GM10248 (cell line): ENCODE results near the gene PTPN3.
"Not testable (repeated sequence)": the region's sequence is repeated elsewhere in the genome, so short reads cannot be mapped to it uniquely, and the experiment has no call there.

Experiments used
- CTCF ChIA-PET: fragments of 300-600 bp; sonication (Branson Sonifier 250); formaldehyde crosslinking; extraction: SDS; loops from one replicate; lab custom pipeline; 2021; ENCODE audit warnings: antibody characterized with exemption; lab: Yijun Ruan, JAX
- POLR2A ChIA-PET: fragments of 350-650 bp; sonication (Branson Sonifier 250); formaldehyde crosslinking; extraction: SDS; loops from one replicate; lab custom pipeline; 2020; ENCODE audit warnings: antibody characterized with exemption; lab: Yijun Ruan, JAX
- DNase-seq: peaks from one replicate; pipeline ENCODE4 v3.0.0; 2012; ENCODE audit errors: extremely low spot score
- TF ChIP-seq, protein P1 (sequence below): IDR thresholded peaks from 2 replicates; pipeline ENCODE4 v1.5.1; 2012; ENCODE audit warnings: mild to moderate bottlenecking, low read depth; ENCODE audit errors: extremely low read depth, missing control alignments, control extremely low read depth

PTPN3 gene

DNA sequence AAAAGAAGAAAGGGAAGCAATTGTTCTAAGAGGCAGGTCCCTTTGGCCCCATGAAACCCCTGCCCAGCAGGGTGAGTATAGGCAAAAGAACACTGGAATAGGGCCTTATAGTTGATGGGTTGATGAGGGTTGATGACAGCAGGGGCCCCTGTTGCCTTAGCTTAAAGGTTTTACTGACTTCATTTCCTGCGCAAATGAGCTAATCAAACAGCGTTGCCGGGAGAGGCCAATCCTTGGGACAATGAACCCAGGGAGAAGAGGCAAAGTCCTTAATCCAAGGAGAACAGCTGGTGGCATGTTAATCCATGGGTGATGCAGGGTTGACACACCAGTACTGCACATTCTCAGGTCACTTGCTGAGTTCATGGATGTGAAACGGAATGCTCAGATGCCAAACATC lies 155.2 kb downstream of the PTPN3 start:
- ChIA-PET POLR2A (interaction anchor here (0.5 kb wide), 1 partner anchor 128 kb away, joined by 4 read pairs; no protein-coding TSS in a partner anchor), CTCF (interaction anchor here (1.5 to 1.6 kb wide), 3 partner anchors 18 to 62 kb away, joined by 3 to 5 read pairs (median 3); no protein-coding TSS in a partner anchor)
- TF ChIP-seq, protein P1, sequence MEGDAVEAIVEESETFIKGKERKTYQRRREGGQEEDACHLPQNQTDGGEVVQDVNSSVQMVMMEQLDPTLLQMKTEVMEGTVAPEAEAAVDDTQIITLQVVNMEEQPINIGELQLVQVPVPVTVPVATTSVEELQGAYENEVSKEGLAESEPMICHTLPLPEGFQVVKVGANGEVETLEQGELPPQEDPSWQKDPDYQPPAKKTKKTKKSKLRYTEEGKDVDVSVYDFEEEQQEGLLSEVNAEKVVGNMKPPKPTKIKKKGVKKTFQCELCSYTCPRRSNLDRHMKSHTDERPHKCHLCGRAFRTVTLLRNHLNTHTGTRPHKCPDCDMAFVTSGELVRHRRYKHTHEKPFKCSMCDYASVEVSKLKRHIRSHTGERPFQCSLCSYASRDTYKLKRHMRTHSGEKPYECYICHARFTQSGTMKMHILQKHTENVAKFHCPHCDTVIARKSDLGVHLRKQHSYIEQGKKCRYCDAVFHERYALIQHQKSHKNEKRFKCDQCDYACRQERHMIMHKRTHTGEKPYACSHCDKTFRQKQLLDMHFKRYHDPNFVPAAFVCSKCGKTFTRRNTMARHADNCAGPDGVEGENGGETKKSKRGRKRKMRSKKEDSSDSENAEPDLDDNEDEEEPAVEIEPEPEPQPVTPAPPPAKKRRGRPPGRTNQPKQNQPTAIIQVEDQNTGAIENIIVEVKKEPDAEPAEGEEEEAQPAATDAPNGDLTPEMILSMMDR, result no peak

DNA sequence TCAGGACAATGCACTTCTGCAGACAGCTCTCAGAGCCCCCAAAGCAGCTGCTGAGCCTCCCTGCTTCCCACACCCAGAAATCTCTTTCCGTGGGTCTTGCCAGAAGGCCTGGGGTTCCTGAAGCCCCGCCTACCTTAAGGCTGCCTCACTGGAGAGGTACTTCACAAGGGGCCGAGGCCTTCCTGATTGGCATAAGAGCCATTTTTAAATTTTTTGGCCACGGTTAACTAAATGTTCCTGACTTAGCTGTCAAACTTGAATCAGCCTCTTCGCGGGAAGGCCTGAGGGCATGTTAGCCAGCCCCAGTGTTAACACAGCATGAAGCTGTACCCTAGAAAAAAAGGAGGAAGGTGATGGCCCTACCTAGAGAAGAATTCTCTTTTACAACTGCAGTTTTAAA lies 156.5 kb downstream of the PTPN3 start:
- no peak for DNase-seq
- TF ChIP-seq, protein P1, result no peak
- POLR2A ChIA-PET, result no interaction called here
- CTCF ChIA-PET, result interaction anchor here (1.0 to 1.6 kb wide), 7 partner anchors 9 to 70 kb away, joined by 3 to 5 read pairs (median 3); no protein-coding TSS in a partner anchor

More for the DNA sequence above, 155.2 kb downstream of the PTPN3 start:
- DNase-seq, result no peak

DNA sequence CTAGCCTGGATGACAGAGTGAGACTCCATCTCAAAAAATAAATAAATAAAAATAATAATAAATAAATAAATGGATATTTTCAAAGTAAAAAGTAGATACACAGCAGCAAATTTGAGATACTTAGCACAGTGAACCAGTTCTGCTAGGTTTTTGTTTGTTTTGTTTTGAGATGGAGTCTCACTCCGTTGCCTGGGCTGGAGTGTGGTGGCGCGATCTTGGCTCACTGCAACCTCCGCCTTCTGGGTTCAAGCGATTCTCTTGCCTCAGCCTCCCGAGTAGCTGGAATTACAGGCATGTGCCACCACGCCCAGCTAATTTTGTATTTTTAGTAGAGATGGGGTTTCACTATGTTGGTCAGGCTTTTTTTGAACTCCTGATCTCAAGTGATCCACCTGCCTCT lies 157.1 kb downstream of the PTPN3 start:
- POLR2A ChIA-PET, DNase-seq: not testable (repeated sequence)
- CTCF ChIA-PET, result interaction anchor here (1.1 to 1.6 kb wide), 3 partner anchors 26 to 70 kb away, joined by 3 read pairs; no protein-coding TSS in a partner anchor

DNA sequence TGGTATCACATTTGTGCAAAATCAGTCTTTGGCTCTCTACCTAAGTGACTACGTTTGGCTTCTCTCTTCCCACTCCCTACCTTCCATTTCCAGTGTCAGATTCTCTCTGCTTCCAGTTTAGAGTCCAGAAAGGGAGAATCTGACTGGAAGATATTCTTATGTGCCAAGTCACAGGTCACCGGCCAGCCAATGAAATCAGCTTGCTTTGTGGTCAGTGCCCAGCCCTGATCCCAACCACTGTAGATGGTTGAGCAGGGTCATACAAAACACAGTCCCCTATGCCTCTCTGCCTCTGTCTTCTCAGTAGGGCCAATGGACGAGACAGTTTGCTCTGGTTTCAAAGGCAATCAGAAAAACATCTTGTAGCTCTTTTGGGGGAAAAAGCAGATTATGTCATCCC lies 161.7 kb downstream of the PTPN3 start:
- ChIA-PET CTCF (no interaction called here), POLR2A (no interaction called here)
- no peak for DNase-seq
- TF ChIP-seq, protein P1, result no peak

DNA sequence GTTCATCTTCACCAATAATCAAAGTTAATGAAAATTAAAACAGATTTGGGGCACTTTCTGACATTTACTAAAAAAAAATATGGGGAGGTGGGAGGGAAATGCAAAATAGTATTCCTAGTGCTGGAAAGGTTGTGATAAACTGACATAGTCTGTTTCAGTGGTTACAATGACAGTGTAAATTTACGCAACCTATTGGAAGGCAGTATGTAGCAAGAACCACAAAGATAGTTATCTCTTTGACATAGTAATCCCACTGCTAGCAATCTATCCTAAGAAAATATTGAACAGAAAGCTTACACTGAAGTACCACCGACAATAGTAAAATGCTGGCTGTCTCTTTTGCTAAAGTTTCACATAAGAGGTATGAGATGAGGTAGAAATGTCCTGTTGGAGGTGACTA lies 162.2 kb downstream of the PTPN3 start:
- no peak for DNase-seq
- TF ChIP-seq, protein P1, result no peak
- CTCF ChIA-PET, result no interaction called here
- POLR2A ChIA-PET, result no interaction called here

DNA sequence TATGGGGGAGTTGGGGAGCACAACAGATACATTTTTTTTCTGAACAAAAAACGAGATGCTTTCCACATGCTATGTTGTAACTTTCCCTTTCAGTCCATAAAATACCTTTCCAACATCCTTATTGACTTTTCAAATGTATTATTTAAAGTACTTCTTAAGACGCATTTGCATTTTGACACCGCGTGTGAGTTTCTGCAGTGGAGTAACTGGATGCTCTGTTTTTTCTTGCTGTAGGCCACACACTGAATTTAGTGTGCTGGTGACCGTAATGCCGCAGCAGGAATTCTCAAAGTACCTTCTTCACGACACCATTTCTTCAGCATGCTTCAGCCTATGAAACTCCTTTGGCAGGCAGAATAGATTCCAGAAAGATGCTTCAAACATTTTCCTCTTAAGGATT lies 163.0 kb downstream of the PTPN3 start:
- POLR2A ChIA-PET, result no interaction called here
- TF ChIP-seq, protein P1, result no peak
- CTCF ChIA-PET, result no interaction called here

DNA sequence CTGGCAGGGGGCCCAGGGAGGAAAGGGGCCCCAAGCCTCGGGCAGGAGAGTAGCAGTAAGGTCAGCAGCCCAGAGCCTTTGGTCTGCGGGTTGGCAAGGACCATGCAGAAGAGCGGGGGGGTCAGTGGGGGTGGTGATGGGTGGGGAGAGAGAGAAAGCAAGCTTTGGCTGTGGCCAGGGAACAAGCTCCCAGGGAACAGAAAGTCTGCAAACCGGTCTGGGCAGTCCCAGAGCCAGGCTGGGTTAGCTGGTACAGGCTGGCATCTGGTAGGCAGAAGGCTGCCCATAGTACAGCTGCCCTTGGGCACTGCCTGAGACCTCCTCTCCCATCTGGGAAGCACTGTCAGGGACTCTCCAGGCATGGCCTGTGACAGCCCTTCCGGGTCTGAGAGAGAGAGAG lies 166.8 kb downstream of the PTPN3 start:
- CTCF ChIA-PET, result interaction anchor here (0.7 kb wide), 1 partner anchor 138 kb away, joined by 3 read pairs; no protein-coding TSS in a partner anchor
- POLR2A ChIA-PET, result no interaction called here
- TF ChIP-seq, protein P1, result no peak
- DNase-seq, result no peak

More for the DNA sequence above, 163.0 kb downstream of the PTPN3 start:
- DNase-seq, result no peak
